Astrocyte (in vitro differentiated cells and primary cell): Measurements from ENCODE around the gene OPCML.

Experiments
- CTCF ChIP-seq: IDR thresholded peaks from 2 replicates; pipeline ENCODE4 v1.5.1; 2011; ENCODE audit warnings: low read depth, mild to moderate bottlenecking, inconsistent platforms, low read length, moderate library complexity; ENCODE audit not compliant: insufficient read depth
- EZH2 ChIP-seq: IDR thresholded peaks from 2 replicates; pipeline ENCODE4 v1.6.1; 2012; ENCODE audit warnings: mild to moderate bottlenecking, low read length, inconsistent platforms; ENCODE audit not compliant: insufficient read depth

- no peak for TF ChIP-seq CTCF
- TF ChIP-seq EZH2 = no peak
Observed at GRCh38 chr11:133406489-133406888, 125.8 kb downstream of the OPCML start.
